Measurements from ENCODE around the gene FBXO11.

- TF ChIP-seq CTCF (IDR thresholded peaks at IDR 0.05 in 4 of 5, conservative IDR thresholded peaks at IDR 0.05 in 1 of 5) (no peak), POLR2A (IDR thresholded peaks at IDR 0.05) (no peak)
Observed at GRCh38 chr2:47803770-47804169, 102.5 kb downstream of the FBXO11 start.

All from gastrocnemius medialis (tissue), 4 donors.